ENCODE results near the gene AK9. TPM values are rescaled to one million over a fixed set of nuclear protein-coding genes. Genes with fewer than 3 reads are reported as not detected.

AK9 gene
- total and polyA plus RNA-seq, 2 experiments from 2014 or later, result 10.1 to 15.2 TPM

DNA sequence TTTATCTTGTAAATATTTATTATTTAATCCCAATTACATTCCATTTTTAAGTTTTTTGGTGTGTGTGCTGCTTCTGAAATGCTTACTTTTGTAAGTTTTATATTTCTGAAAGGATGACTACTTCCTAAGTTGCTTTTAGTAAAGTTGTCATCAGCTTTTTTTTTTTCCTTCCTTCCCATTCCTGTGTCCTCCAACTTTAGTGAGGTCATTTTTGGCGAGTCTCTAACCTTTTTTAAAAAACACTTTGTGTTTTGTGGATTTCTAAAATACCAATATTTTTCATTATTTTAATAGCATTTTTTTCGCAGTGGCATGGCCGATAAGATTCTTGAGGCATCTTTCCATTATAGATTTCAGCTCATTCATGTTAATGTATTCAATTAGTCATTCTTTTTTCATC lies 31.0 kb upstream of the AK9 start:
- Histone ChIP-seq H3K9me3 (ENCODE audit: low read depth) (no peaks in the 10 kb centered on the region), H3K4me2 (no peak overlapping the region), H3K9me2 (replicated peaks; ENCODE audit: insufficient read depth) (no peaks in the 10 kb centered on the region), H3K27ac (no peak overlapping the region), H4K20me1 (ENCODE audit: insufficient read depth, poor library complexity, severe bottlenecking) (no peaks in the 10 kb centered on the region), H3K27me3 (no peaks in the 10 kb centered on the region), H3K36me3 (replicated peaks; ENCODE audit: insufficient read depth, low read depth) (no peaks in the 10 kb centered on the region), H2AFZ (no peak overlapping the region), H3K4me3 (no peak overlapping the region), H3K79me2 (no peaks in the 10 kb centered on the region), H3K4me1 (ENCODE audit: insufficient read depth) (no peaks in the 10 kb centered on the region)
- TF ChIP-seq EZH2phosphoT487 (IDR thresholded peaks at IDR 0.05; ENCODE audit: low read depth, severe bottlenecking, unreplicated experiment), result no peak
- TF ChIP-seq, protein P1, sequence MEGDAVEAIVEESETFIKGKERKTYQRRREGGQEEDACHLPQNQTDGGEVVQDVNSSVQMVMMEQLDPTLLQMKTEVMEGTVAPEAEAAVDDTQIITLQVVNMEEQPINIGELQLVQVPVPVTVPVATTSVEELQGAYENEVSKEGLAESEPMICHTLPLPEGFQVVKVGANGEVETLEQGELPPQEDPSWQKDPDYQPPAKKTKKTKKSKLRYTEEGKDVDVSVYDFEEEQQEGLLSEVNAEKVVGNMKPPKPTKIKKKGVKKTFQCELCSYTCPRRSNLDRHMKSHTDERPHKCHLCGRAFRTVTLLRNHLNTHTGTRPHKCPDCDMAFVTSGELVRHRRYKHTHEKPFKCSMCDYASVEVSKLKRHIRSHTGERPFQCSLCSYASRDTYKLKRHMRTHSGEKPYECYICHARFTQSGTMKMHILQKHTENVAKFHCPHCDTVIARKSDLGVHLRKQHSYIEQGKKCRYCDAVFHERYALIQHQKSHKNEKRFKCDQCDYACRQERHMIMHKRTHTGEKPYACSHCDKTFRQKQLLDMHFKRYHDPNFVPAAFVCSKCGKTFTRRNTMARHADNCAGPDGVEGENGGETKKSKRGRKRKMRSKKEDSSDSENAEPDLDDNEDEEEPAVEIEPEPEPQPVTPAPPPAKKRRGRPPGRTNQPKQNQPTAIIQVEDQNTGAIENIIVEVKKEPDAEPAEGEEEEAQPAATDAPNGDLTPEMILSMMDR (IDR thresholded peaks at IDR 0.05; ENCODE audit: poor library complexity), result no peak
- no peak for TF ChIP-seq EZH2 (IDR thresholded peaks at IDR 0.05; ENCODE audit: borderline replicate concordance)
- DNase-seq (ENCODE audit: low spot score), result no peak
- 98% methylated on average over 3 of the region's 3 CpGs for WGBS (ENCODE audit: low lambda C conversion rate, missing lambda C conversion rate)

DNA sequence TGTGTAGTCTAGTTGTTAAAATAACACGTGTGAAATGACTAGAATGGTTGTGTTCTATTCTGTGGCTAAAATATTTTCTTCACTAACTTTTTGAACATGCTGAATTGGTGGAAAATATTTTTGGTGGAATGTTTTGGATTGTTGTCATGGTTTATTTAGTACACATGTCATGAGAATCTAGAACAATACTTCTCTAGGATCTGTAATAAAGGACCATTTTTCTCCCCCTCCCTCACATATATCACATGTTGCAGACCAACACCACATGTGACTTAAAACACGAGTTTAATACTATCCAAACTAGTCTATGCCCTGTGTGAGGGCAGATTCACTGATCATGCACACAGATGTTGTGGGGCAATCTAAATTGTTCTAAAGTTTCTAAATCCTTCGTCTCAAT lies 29.3 kb upstream of the AK9 start:
- Histone ChIP-seq H3K9me2 (replicated peaks; ENCODE audit: insufficient read depth) (no peaks in the 10 kb centered on the region), H3K27ac (no peak overlapping the region), H3K79me2 (no peaks in the 10 kb centered on the region), H3K9me3 (ENCODE audit: low read depth) (no peaks in the 10 kb centered on the region), H2AFZ (no peak overlapping the region), H3K4me2 (no peak overlapping the region), H3K36me3 (replicated peaks; ENCODE audit: insufficient read depth, low read depth) (no peaks in the 10 kb centered on the region), H3K4me1 (ENCODE audit: insufficient read depth) (no peaks in the 10 kb centered on the region), H3K4me3 (no peak overlapping the region), H4K20me1 (ENCODE audit: insufficient read depth, poor library complexity, severe bottlenecking) (no peaks in the 10 kb centered on the region), H3K27me3 (no peaks in the 10 kb centered on the region)
- no peak for DNase-seq (ENCODE audit: low spot score)
- WGBS (ENCODE audit: low lambda C conversion rate, missing lambda C conversion rate), result 84% methylated on average over 3 of the region's 3 CpGs
- TF ChIP-seq, protein P1 (IDR thresholded peaks at IDR 0.05; ENCODE audit: poor library complexity), result no peak
- TF ChIP-seq EZH2phosphoT487 (IDR thresholded peaks at IDR 0.05; ENCODE audit: low read depth, severe bottlenecking, unreplicated experiment) (no peak), EZH2 (IDR thresholded peaks at IDR 0.05; ENCODE audit: borderline replicate concordance) (no peak)

DNA sequence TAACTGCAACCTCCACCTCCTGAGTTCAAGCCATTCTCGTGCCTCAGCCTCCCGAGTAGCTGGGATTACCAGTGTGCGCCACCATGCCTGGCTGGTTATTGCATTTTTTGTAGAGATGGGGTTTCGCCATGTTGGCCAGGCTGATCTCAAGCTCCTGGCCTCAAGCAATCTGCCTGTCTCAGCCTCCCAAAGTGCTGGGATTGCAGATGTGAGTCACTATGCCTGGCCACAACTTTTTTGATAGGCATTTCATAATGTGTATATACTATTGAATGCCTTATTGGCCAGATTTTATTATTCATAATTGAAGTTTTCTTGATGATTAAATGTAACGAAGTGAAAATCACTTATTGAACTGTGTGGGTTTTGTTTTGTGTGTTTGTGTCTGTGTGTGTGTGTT lies 28.0 kb upstream of the AK9 start:
- Histone ChIP-seq H3K9me3 (ENCODE audit: low read depth) (no peaks in the 10 kb centered on the region), H3K27me3 (no peaks in the 10 kb centered on the region), H3K4me2 (no peak overlapping the region), H4K20me1 (ENCODE audit: insufficient read depth, poor library complexity, severe bottlenecking) (no peaks in the 10 kb centered on the region), H2AFZ (no peak overlapping the region), H3K4me3 (no peak overlapping the region), H3K36me3 (replicated peaks; ENCODE audit: insufficient read depth, low read depth) (no peaks in the 10 kb centered on the region), H3K27ac (no peak overlapping the region), H3K9me2 (replicated peaks; ENCODE audit: insufficient read depth) (no peaks in the 10 kb centered on the region), H3K4me1 (ENCODE audit: insufficient read depth) (no peaks in the 10 kb centered on the region), H3K79me2 (no peaks in the 10 kb centered on the region)
- WGBS (ENCODE audit: low lambda C conversion rate, missing lambda C conversion rate), result 96% methylated on average over 5 of the region's 5 CpGs
- TF ChIP-seq, protein P1 (IDR thresholded peaks at IDR 0.05; ENCODE audit: poor library complexity), result no peak
- TF ChIP-seq EZH2 (IDR thresholded peaks at IDR 0.05; ENCODE audit: borderline replicate concordance) (no peak), EZH2phosphoT487 (IDR thresholded peaks at IDR 0.05; ENCODE audit: low read depth, severe bottlenecking, unreplicated experiment) (no peak)
- DNase-seq (ENCODE audit: low spot score), result no peak

DNA sequence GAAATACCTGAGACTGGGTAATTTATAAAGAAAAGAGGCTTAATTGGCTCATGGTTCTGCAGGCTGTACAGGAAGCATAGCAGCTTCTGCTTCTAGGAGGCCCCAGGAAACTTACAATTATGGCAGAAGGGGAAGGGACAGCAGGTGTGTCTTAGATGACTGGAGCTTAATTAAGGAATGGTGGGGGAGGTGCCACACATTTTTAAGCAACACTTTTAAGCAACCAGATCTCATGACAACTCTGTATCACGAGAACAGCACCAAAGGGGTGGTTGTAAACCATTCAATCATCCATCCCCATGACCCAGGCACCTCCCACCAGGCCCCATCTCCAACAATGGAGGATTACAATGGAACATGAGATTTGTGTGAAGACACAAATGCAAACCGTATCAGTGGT lies 27.0 kb upstream of the AK9 start:
- H2AFZ ChIP-seq, result no peak overlapping the region
- TF ChIP-seq EZH2phosphoT487 (IDR thresholded peaks at IDR 0.05; ENCODE audit: low read depth, severe bottlenecking, unreplicated experiment), result no peak
- TF ChIP-seq EZH2 (IDR thresholded peaks at IDR 0.05; ENCODE audit: borderline replicate concordance), result no peak
- TF ChIP-seq, protein P1 (IDR thresholded peaks at IDR 0.05; ENCODE audit: poor library complexity), result no peak
- 85% methylated on average over 2 of the region's 2 CpGs for WGBS (ENCODE audit: low lambda C conversion rate, missing lambda C conversion rate)
- DNase-seq (ENCODE audit: low spot score), result no peak
- no peaks in the 10 kb centered on the region for H3K9me2 ChIP-seq (replicated peaks; ENCODE audit: insufficient read depth)
- H4K20me1 ChIP-seq (ENCODE audit: insufficient read depth, poor library complexity, severe bottlenecking), result no peaks in the 10 kb centered on the region
- H3K27ac ChIP-seq, result no peak overlapping the region
- no peak overlapping the region for H3K4me3 ChIP-seq
- no peaks in the 10 kb centered on the region for H3K36me3 ChIP-seq (replicated peaks; ENCODE audit: insufficient read depth, low read depth)
- no peaks in the 10 kb centered on the region for H3K27me3 ChIP-seq
- no peak overlapping the region for H3K4me2 ChIP-seq
- H3K9me3 ChIP-seq (ENCODE audit: low read depth), result no peaks in the 10 kb centered on the region
- no peaks in the 10 kb centered on the region for H3K79me2 ChIP-seq
- H3K4me1 ChIP-seq (ENCODE audit: insufficient read depth), result no peaks in the 10 kb centered on the region

All from hepatocyte (in vitro differentiated cells).